D721Med (cell line): ENCODE data around the gene ZNF23.

Experiments used
- DNase-seq: peaks from one replicate; pipeline ENCODE4 v3.0.0; 2011; ENCODE audit warnings: low spot score; ENCODE audit not compliant: insufficient read length
- FAIRE-seq: peaks from 2 replicates; lab custom pipeline; 2011; peaks lifted over from hg19 to GRCh38; lab: Jason Lieb, UNC
- CTCF ChIP-seq: IDR thresholded peaks from 2 replicates; pipeline ENCODE4 v1.5.1; 2012; ENCODE audit warnings: mild to moderate bottlenecking, control low read depth; ENCODE audit not compliant: insufficient read depth; ENCODE audit errors: missing control alignments

ZNF23 gene

DNA sequence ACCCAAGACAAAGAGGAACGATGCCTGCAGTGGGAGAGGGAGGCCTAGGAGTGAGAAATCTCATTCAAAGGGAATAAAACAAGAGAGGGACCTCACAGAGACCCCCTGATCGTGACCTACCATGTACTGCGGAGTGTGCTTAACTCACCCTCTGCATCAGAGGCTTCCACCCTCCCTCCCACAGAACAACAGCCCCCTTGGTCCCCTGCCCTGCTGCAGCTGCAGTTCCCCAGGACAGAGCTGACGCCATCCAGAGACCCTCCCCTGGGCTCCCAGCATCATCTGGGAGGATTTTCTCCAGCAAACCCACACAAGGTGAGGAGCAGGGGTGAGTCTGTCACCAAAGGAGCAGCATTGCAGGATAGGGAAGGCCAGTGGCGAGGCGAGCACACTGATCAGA lies 60.0 kb downstream of the ZNF23 start:
- TF ChIP-seq CTCF: no peak
- FAIRE-seq: no peak
- no peak for DNase-seq

DNA sequence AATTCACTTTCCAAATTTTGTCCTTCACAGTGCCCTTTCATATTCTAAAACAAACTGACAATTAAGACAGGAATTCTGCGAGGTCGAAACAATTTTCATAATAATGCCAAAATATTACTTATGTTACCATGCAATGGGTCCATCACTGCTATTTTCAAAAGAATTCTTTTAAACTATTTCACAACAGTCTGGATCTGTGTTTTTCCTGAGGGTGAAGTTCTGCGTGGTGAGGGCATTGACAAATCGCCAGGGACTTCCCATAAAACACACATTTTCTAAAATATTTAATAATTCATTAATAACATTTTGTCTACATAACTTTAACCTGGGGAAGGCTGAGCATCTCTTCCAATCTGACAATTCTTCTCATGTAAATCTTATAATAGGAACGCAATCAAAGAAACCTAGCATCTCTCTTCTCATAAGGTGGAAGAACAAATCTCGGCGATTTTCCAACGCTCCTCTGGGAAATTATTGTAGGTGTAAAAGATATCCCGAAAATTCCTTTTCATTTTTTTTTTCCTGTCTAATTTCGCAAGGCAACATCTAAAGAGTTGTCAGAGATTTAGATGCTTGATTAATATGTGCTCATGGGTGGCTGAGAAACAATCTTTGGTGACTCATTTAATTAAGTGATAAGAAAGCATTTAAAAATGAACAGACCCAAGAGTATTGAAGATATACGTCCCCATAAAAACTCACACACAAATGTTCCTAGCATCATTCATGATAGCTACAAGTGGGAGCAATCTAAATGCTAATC lies 62.1 kb downstream of the ZNF23 start:
- no peak for TF ChIP-seq CTCF
- DNase-seq (no peak), FAIRE-seq (no peak)
